ENCODE measurements around the gene KLK2.

Gene KLK2

DNA sequence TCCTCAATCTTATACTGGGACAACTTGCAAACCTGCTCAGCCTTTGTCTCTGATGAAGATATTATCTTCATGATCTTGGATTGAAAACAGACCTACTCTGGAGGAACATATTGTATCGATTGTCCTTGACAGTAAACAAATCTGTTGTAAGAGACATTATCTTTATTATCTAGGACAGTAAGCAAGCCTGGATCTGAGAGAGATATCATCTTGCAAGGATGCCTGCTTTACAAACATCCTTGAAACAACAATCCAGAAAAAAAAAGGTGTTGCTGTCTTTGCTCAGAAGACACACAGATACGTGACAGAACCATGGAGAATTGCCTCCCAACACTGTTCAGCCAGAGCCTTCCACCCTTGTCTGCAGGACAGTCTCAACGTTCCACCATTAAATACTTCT is 22.5 kb upstream of the KLK2 start:
- no peak for DNase-seq (ENCODE audit: low spot score)

DNA sequence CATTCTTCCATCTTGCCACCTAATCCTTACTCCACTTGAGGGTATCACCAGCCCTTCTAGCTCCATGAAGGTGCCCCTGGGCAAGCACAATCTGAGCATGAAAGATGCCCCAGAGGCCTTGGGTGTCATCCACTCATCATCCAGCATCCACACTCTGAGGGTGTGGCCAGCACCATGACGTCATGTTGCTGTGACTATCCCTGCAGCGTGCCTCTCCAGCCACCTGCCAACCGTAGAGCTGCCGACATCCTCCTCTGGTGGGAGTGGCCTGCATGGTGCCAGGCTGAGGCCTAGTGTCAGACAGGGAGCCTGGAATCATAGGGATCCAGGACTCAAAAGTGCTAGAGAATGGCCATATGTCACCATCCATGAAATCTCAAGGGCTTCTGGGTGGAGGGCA is 21.6 kb upstream of the KLK2 start:
- DNase-seq (ENCODE audit: low spot score) = no peak

DNA sequence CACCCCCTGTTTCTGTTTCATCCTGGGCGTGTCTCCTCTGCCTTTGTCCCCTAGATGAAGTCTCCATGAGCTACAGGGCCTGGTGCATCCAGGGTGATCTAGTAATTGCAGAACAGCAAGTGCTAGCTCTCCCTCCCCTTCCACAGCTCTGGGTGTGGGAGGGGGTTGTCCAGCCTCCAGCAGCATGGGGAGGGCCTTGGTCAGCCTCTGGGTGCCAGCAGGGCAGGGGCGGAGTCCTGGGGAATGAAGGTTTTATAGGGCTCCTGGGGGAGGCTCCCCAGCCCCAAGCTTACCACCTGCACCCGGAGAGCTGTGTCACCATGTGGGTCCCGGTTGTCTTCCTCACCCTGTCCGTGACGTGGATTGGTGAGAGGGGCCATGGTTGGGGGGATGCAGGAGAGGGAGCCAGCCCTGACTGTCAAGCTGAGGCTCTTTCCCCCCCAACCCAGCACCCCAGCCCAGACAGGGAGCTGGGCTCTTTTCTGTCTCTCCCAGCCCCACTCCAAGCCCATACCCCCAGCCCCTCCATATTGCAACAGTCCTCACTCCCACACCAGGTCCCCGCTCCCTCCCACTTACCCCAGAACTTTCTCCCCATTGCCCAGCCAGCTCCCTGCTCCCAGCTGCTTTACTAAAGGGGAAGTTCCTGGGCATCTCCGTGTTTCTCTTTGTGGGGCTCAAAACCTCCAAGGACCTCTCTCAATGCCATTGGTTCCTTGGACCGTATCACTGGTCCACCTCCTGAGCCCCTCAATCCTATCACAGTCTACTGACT is 18.4 kb upstream of the KLK2 start, which contains the start of gene KLK3:
Gene KLK3 (plus strand): TSS at position 280 of the 775 bp plus-strand sequence. CDS start 41 bp downstream, at position 321.
- DNase-seq (ENCODE audit: low spot score) = no peak

DNA sequence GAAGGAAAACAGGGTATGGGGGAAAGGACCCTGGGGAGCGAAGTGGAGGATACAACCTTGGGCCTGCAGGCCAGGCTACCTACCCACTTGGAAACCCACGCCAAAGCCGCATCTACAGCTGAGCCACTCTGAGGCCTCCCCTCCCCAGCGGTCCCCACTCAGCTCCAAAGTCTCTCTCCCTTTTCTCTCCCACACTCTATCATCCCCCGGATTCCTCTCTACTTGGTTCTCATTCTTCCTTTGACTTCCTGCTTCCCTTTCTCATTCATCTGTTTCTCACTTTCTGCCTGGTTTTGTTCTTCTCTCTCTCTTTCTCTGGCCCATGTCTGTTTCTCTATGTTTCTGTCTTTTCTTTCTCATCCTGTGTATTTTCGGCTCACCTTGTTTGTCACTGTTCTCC is 15.9 kb upstream of the KLK2 start:
- DNase-seq (ENCODE audit: low spot score) = no peak

DNA sequence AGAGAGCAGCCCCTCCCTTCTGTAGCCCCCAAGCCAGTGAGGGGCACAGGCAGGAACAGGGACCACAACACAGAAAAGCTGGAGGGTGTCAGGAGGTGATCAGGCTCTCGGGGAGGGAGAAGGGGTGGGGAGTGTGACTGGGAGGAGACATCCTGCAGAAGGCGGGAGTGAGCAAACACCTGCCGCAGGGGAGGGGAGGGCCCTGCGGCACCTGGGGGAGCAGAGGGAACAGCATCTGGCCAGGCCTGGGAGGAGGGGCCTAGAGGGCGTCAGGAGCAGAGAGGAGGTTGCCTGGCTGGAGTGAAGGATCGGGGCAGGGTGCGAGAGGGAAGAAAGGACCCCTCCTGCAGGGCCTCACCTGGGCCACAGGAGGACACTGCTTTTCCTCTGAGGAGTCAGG is 14.4 kb upstream of the KLK2 start:
- no peak for DNase-seq (ENCODE audit: low spot score)

DNA sequence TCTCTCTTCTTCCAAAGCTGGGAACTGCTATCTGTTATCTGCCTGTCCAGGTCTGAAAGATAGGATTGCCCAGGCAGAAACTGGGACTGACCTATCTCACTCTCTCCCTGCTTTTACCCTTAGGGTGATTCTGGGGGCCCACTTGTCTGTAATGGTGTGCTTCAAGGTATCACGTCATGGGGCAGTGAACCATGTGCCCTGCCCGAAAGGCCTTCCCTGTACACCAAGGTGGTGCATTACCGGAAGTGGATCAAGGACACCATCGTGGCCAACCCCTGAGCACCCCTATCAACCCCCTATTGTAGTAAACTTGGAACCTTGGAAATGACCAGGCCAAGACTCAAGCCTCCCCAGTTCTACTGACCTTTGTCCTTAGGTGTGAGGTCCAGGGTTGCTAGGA is 13.4 kb upstream of the KLK2 start:
- no peak for DNase-seq (ENCODE audit: low spot score)

DNA sequence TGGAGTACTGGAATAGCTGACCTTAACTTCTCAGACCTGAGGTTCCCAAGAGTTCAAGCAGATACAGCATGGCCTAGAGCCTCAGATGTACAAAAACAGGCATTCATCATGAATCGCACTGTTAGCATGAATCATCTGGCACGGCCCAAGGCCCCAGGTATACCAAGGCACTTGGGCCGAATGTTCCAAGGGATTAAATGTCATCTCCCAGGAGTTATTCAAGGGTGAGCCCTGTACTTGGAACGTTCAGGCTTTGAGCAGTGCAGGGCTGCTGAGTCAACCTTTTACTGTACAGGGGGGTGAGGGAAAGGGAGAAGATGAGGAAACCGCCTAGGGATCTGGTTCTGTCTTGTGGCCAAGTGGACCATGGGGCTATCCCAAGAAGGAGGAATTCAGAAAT is 12.2 kb upstream of the KLK2 start:
- DNase-seq (ENCODE audit: low spot score) = no peak

DNA sequence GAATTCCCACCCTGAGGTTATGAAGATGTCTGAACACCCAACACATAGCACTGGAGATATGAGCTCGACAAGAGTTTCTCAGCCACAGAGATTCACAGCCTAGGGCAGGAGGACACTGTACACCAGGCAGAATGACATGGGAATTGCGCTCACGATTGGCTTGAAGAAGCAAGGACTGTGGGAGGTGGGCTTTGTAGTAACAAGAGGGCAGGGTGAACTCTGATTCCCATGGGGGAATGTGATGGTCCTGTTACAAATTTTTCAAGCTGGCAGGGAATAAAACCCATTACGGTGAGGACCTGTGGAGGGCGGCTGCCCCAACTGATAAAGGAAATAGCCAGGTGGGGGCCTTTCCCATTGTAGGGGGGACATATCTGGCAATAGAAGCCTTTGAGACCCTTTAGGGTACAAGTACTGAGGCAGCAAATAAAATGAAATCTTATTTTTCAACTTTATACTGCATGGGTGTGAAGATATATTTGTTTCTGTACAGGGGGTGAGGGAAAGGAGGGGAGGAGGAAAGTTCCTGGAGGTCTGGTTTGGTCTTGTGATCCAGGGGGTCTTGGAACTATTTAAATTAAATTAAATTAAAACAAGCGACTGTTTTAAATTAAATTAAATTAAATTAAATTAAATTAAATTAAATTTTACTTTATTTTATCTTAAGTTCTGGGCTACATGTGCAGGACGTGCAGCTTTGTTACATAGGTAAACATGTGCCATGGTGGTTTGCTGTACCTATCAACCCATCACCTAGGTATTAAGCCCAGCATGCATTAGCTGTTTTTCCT is 11.5 kb upstream of the KLK2 start:
- DNase-seq (ENCODE audit: low spot score) = no peak

DNA sequence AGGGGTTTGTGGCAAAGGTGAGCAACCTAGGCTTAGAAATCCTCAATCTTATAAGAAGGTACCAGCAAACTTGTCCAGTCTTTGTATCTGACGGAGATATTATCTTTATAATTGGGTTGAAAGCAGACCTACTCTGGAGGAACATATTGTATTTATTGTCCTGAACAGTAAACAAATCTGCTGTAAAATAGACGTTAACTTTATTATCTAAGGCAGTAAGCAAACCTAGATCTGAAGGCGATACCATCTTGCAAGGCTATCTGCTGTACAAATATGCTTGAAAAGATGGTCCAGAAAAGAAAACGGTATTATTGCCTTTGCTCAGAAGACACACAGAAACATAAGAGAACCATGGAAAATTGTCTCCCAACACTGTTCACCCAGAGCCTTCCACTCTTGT is 3.8 kb upstream of the KLK2 start:
- no peak for DNase-seq (ENCODE audit: low spot score)

DNA sequence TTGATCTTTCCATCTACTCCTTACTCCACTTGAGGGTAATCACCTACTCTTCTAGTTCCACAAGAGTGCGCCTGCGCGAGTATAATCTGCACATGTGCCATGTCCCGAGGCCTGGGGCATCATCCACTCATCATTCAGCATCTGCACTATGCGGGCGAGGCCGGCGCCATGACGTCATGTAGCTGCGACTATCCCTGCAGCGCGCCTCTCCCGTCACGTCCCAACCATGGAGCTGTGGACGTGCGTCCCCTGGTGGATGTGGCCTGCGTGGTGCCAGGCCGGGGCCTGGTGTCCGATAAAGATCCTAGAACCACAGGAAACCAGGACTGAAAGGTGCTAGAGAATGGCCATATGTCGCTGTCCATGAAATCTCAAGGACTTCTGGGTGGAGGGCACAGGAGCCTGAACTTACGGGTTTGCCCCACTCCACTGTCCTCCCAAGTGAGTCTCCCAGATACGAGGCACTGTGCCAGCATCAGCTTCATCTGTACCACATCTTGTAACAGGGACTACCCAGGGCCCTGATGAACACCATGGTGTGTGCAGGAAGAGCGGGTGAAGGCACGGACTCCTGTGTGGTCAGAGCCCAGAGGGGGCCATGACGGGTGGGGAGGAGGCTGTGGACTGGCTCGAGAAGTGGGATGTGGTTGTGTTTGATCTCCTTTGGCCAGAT is 2.7 kb upstream of the KLK2 start:
- DNase-seq (ENCODE audit: low spot score) = no peak

DNA sequence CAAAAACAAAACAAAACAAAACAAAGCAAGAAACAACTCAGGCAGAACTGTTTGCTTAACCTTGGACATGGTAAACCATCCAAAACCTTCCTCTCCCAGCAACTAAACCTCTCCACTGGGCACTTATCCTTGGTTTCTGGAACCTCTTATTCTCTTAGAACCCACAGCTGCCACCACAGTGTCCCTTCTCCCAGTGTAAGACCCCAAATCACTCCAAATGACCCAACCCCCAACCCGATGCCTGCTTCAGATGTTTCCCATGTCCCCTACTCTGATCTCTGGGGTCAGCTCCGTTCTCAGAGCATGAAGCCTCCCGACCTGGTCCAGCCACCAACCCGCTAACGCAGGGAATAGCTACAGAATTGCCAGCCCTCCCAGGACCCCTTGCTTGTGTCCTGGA is 972 bp downstream of the KLK2 start:
- DNase-seq (ENCODE audit: low spot score) = no peak

DNA sequence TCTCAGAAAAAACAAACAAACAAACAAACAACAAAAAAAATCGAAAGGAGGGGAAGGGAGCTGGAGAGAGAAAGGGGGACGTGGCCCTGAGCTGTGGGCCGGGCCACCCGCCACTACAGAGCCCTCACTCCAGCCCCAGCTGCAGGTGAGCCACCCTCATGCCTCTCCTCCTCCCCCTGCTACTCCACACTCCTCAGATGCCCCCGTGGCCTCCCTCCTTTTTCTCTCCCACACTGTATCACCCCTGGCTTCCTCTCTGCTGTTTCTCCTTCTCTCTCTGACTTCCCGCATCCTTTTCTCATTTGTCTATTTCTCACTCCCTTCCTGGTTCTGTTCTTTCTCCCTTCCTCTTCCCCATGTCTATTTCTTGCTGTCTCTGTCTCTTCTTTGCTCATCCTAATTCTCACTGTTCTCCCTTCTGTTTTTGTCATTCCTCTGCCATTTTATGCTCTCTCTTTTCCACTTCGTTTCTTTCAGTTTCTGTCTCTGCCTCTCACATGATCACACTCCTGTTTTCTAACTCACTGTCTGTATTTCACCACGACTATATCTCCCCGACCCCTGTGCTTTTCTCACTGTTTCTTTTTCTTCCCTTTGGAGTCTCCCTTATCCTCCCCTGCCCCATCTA is 2.7 kb downstream of the KLK2 start:
- DNase-seq (ENCODE audit: low spot score) = no peak

DNA sequence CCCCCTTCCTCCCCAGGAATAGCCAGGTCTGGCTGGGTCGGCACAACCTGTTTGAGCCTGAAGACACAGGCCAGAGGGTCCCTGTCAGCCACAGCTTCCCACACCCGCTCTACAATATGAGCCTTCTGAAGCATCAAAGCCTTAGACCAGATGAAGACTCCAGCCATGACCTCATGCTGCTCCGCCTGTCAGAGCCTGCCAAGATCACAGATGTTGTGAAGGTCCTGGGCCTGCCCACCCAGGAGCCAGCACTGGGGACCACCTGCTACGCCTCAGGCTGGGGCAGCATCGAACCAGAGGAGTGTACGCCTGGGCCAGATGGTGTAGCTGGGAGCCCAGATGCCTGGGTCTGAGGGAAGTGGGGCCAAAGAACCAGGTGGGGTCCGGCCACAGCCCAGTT is 3.2 kb downstream of the KLK2 start:
- no peak for DNase-seq (ENCODE audit: low spot score)

DNA sequence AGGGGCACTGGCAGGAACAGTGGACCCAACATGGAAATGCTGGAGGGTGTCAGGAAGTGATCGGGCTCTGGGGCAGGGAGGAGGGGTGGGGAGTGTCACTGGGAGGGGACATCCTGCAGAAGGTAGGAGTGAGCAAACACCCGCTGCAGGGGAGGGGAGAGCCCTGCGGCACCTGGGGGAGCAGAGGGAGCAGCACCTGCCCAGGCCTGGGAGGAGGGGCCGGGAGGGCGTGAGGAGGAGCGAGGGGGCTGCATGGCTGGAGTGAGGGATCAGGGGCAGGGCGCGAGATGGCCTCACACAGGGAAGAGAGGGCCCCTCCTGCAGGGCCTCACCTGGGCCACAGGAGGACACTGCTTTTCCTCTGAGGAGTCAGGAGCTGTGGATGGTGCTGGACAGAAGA is 4.1 kb downstream of the KLK2 start:
- DNase-seq (ENCODE audit: low spot score) = no peak

DNA sequence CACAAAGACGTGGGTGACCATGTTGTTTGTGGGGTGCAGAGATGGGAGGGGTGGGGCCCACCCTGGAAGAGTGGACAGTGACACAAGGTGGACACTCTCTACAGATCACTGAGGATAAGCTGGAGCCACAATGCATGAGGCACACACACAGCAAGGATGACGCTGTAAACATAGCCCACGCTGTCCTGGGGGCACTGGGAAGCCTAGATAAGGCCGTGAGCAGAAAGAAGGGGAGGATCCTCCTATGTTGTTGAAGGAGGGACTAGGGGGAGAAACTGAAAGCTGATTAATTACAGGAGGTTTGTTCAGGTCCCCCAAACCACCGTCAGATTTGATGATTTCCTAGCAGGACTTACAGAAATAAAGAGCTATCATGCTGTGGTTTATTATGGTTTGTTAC is 5.6 kb downstream of the KLK2 start:
- DNase-seq (ENCODE audit: low spot score) = no peak

DNA sequence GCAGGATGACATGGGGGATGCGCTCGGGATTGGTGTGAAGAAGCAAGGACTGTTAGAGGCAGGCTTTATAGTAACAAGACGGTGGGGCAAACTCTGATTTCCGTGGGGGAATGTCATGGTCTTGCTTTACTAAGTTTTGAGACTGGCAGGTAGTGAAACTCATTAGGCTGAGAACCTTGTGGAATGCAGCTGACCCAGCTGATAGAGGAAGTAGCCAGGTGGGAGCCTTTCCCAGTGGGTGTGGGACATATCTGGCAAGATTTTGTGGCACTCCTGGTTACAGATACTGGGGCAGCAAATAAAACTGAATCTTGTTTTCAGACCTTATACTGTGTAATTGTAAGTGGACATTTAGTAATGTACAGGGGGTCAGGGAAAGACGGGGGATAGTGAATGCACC is 7.0 kb downstream of the KLK2 start:
- DNase-seq (ENCODE audit: low spot score) = no peak

DNA sequence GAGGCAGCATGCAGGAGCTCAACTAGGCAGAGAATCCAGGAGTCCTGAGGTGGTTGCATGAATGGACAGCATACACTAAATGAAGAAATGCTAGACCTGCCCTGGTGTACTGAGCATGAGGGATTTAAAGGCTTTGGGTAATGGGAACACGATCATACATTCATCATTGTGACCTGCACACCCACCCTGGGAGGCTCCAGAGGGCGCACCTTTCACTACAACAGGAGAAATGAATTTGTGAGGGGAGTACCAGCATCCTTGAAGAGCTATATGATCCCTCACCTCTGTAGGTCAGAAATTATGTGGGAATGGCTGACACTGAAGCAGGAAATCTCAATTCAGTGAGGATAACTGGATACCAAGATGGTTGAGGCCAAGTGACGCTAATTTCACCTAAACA is 8.9 kb downstream of the KLK2 start:
- DNase-seq (ENCODE audit: low spot score) = no peak

DNA sequence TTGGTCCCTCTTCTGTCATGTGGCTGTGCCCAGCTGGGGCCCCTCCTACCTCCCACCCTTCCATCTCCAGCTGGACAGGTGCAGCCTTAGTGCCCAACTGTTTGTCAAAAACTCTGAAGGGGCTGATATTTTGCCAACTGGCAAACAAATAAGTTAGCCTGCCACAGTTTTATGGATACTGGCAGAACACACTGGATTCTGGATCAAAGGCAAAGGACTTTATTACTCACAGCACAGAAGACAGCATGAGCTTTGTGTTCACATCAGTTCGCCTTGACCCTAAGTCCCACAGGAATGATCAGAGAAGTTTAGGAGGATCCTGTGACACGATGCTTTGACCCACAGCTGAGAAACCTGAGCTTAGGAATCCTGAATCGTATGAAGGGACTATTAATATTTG is 16.4 kb downstream of the KLK2 start:
- no peak for DNase-seq (ENCODE audit: low spot score)

DNA sequence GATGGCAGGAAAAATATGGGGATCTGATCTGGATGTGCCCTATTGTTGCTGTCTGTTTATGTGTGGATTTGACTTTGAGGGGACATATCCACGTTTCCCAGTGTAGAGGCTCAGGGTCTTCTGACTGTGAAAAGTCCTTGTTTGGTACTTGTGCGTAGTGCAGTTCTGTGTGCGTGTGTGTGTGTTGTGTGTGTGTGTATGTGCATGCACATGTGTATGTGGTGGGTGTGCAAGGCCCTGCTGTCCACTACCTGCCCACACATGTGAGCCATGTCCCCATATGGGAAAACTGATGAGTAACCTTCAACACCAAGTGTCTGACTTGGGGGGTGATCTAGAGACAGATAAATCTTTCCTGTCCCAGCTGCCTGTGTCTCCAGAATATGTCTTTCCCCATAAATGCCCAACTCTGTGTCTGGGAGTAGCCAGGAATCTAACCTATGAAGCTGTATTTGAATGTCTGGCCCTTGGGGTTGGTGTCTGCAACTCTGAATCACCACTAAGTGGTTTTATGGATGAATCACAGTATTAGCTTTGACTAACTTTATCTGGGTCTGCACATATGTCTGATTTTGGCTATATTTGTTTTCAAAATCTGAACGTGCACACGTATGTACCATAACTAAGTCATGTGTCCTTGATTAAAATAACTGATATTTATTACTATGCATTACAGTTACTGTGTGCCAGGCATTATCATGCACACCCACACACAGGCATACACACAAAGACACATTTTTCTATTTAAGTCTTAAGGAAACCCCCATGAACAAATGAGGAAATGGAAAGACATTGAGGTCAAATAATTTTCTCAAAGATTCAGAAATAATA is 17.4 kb downstream of the KLK2 start:
- no peak for DNase-seq (ENCODE audit: low spot score)

DNA sequence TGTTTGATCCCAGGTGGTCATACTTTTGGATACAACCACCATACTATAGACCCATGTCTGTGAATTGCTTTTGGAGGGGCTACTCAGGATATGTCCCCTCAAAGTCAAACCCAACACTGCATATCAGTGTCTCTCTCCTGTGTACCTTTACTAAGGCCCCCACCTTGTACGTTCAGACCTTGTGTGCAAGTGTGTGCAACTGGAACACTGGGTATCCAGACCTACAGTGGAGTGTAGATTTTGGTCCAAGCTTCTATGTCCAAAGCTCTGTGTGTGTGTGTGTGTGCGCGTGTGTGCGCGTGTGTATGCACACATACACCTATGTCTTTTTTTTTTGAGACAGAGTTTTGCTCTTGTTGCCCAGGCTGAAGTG is 18.0 kb downstream of the KLK2 start:
- DNase-seq (ENCODE audit: low spot score) = no peak

DNA sequence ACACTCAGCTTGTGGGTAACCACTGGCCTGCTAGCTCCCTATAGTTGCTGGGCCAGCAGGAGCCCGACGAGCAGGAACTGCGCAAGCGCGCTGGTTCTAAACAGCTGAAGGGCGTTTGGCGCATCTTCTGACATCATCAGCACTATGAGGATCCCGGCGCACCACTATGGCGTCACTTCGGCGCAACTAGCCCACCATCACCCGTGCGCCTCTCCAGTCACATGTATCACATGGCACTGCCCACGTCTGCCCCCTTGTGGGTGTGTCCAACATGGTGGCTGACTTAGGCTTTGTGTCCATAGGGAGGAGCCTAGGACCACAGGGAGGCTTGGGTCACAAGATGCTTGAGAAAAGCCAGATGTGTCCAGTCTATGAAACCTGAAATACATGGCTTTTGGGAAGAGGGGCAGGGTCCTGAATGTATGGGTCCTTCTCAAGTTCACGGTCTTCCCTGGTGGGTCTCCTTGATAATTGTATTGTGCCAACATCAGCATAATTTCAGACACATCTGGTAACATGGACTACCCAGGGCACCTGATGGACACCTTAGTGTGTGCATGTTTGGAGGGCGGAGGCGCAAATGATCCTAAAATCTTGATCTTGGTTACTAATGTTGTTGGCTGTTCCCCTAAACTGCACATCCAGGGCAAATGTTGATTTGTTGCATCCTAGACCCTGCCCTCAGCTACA is 20.0 kb downstream of the KLK2 start:
- DNase-seq (ENCODE audit: low spot score) = no peak
